Neural cell (in vitro differentiated cells): ENCODE results near the gene PGP.

Experiments
- CTCF ChIP-seq: fragments of 450-650 bp; IDR thresholded peaks from 2 replicates; pipeline ENCODE4 v1.5.1; 2014; ENCODE audit warnings: antibody characterized with exemption, mild to moderate bottlenecking, moderate library complexity; ENCODE audit not compliant: poor library complexity, severe bottlenecking
- POLR2AphosphoS5 ChIP-seq: IDR thresholded peaks from 2 replicates; pipeline ENCODE4 v1.6.1; 2012

DNA sequence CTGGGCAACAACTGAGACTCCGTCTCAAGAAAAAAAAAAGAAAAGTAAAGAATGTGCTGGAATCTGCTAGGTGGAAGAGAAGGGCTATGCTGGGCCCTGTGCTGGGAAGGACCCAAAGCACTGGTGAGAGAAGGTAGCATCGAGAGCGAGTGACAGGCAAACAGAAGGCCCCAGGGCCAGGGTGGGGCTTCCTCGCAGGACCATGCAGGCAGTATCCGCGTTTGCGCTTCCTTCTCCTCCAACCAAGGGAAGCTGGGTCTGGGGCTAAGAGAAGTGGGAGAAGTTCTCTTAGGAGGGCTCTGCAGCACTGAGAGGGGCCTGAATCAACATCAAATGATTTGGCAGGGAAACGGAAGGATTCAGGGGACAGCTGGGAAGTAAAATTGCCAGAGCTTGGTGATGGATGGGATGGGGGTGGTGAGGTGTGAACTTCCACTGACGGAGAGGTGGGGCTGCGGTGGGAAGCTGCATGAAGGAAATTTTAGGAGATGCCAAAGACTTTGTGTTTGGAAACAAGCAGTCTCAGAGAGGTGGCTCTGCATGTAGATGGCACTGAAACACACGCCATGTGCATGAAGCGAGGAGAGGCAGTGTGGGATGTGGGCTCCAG is 42.0 kb upstream of the PGP start:
- TF ChIP-seq CTCF (no peak), POLR2AphosphoS5 (no peak)
